A549 (cell line): Measurements from ENCODE around the gene PEAK3.

Experiments
- BHLHE40 ChIP-seq: IDR thresholded peaks from 2 replicates; pipeline ENCODE4 v1.6.1; 2012; ENCODE audit warnings: low read depth, low read length, inconsistent platforms
- CHD4 ChIP-seq: fragments of 200-600 bp; sonication (generic); IDR thresholded peaks from 2 replicates; pipeline ENCODE4 v1.6.1; 2016; ENCODE audit warnings: antibody characterized with exemption, mild to moderate bottlenecking, borderline replicate concordance
- EP300 ChIP-seq, 2 experiments: fragments of >200 bp; sonication (Bioruptor Twin); formaldehyde crosslinking; IDR thresholded peaks; 2 replicates in 1 of 2; 3 replicates in 1 of 2; pipeline ENCODE4 v1.6.1; 2016 to 2017
- ESRRA ChIP-seq: fragments of 150-350 bp; IDR thresholded peaks from 2 replicates; pipeline ENCODE4 v1.6.1; 2014; ENCODE audit warnings: mild to moderate bottlenecking, low read length, borderline replicate concordance
- HDAC2 ChIP-seq: fragments of 200-600 bp; sonication (generic); IDR thresholded peaks from 2 replicates; pipeline ENCODE4 v1.6.1; 2016
- KDM1A ChIP-seq: fragments of 200-600 bp; sonication (generic); IDR thresholded peaks from 2 replicates; pipeline ENCODE4 v1.6.1; 2016; ENCODE audit warnings: low read depth, mild to moderate bottlenecking
- MAZ ChIP-seq: fragments of 150-350 bp; IDR thresholded peaks from 2 replicates; pipeline ENCODE4 v1.6.1; 2014; ENCODE audit warnings: antibody characterized with exemption, low read depth, low read length, borderline replicate concordance
- NFE2L2 ChIP-seq: fragments of 150-350 bp; conservative IDR thresholded peaks from 2 replicates; pipeline ENCODE4 v1.6.1; 2014; ENCODE audit warnings: low read length
- POLR2A ChIP-seq: IDR thresholded peaks from 2 replicates; pipeline ENCODE4 v1.6.1; 2012; ENCODE audit warnings: mild to moderate bottlenecking, low read length
- RAD21 ChIP-seq, 2 experiments: fragments of >200 bp in 1 of 2; sonication (Bioruptor Twin) in 1 of 2; formaldehyde crosslinking in 1 of 2; IDR thresholded peaks in 1 of 2; conservative IDR thresholded peaks in 1 of 2; 2 replicates in 1 of 2; 3 replicates in 1 of 2; pipeline ENCODE4 v1.6.1; 2012 to 2018; ENCODE audit warnings: inconsistent platforms in 1 of 2
- RNF2 ChIP-seq: fragments of 200-600 bp; sonication (generic); IDR thresholded peaks from 2 replicates; pipeline ENCODE4 v1.6.1; 2016; ENCODE audit warnings: low read depth, mild to moderate bottlenecking, antibody characterized with exemption, moderate library complexity, borderline replicate concordance
- TF ChIP-seq, protein P1 (sequence below): fragments of >200 bp; sonication (Bioruptor Twin); formaldehyde crosslinking; IDR thresholded peaks from 3 replicates; pipeline ENCODE4 v1.5.1; 2016
- TF ChIP-seq, protein P2 (sequence below): fragments of 150-350 bp; IDR thresholded peaks from 2 replicates; pipeline ENCODE4 v1.6.1; 2014; ENCODE audit warnings: low read depth, mild to moderate bottlenecking, low read length

- no peak for TF ChIP-seq POLR2A
- TF ChIP-seq, protein P1, sequence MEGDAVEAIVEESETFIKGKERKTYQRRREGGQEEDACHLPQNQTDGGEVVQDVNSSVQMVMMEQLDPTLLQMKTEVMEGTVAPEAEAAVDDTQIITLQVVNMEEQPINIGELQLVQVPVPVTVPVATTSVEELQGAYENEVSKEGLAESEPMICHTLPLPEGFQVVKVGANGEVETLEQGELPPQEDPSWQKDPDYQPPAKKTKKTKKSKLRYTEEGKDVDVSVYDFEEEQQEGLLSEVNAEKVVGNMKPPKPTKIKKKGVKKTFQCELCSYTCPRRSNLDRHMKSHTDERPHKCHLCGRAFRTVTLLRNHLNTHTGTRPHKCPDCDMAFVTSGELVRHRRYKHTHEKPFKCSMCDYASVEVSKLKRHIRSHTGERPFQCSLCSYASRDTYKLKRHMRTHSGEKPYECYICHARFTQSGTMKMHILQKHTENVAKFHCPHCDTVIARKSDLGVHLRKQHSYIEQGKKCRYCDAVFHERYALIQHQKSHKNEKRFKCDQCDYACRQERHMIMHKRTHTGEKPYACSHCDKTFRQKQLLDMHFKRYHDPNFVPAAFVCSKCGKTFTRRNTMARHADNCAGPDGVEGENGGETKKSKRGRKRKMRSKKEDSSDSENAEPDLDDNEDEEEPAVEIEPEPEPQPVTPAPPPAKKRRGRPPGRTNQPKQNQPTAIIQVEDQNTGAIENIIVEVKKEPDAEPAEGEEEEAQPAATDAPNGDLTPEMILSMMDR, result no peak
- TF ChIP-seq HDAC2, result no peak
- no peak for TF ChIP-seq NFE2L2
- TF ChIP-seq, protein P2, sequence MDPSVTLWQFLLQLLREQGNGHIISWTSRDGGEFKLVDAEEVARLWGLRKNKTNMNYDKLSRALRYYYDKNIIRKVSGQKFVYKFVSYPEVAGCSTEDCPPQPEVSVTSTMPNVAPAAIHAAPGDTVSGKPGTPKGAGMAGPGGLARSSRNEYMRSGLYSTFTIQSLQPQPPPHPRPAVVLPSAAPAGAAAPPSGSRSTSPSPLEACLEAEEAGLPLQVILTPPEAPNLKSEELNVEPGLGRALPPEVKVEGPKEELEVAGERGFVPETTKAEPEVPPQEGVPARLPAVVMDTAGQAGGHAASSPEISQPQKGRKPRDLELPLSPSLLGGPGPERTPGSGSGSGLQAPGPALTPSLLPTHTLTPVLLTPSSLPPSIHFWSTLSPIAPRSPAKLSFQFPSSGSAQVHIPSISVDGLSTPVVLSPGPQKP, result no peak
- TF ChIP-seq ESRRA, result no peak
- TF ChIP-seq KDM1A, result no peak
- TF ChIP-seq EP300 (IDR thresholded peaks at IDR 0.05), result no peak
- TF ChIP-seq RNF2, result no peak
- no peak for TF ChIP-seq CHD4
- TF ChIP-seq MAZ, result no peak
- no peak for TF ChIP-seq BHLHE40
- TF ChIP-seq RAD21 (conservative IDR thresholded peaks at IDR 0.05 in 1 of 2, IDR thresholded peaks at IDR 0.05 in 1 of 2), result no peak
Measured at GRCh38 chr19:2290441-2291184, 8.6 kb upstream of the PEAK3 start.
